OCI-LY7 (cell line): ENCODE data around the gene GIMD1. TPM values are rescaled to one million over a fixed set of nuclear protein-coding genes. Genes with fewer than 3 reads are reported as not detected.
"Not testable (repeated sequence)": the region's sequence is repeated elsewhere in the genome, so short reads cannot be mapped to it uniquely, and the experiment has no call there.

Experiments used
- Bru-seq: library from RNA; stranded (reverse); fragments of 400-500 nt; gene quantifications from one replicate; lab custom pipeline; 2021; lab: Mats Ljungman, UMichigan
- BruChase-seq, 2 experiments: library from RNA; stranded (reverse); fragments of 400-500 nt; gene quantifications; one replicate each; lab custom pipeline; 2021; lab: Mats Ljungman, UMichigan
- BruUV-seq: library from RNA; stranded (reverse); fragments of 400-500 nt; replicated peaks from 2 replicates; lab custom pipeline; 2021; lab: Mats Ljungman, UMichigan
- CTCF ChIA-PET: fragments of 300-600 bp; sonication (Branson Sonifier 250); formaldehyde crosslinking; loops from one replicate; lab custom pipeline; 2022; ENCODE audit warnings: antibody characterized with exemption; ENCODE audit not compliant: unreplicated experiment; lab: Charles Lee
- POLR2A ChIA-PET: fragments of 300-600 bp; sonication (Branson Sonifier 250); formaldehyde crosslinking; loops from one replicate; lab custom pipeline; 2022; ENCODE audit warnings: antibody characterized with exemption; lab: Charles Lee
- DNase-seq: peaks from one replicate; pipeline ENCODE4 v3.0.0-alpha.2; 2015; ENCODE audit warnings: low spot score
- H2AFZ ChIP-seq: fragments of 200-600 bp; sonication (generic), shearing (Covaris generic); 2 replicates; pipeline ENCODE4 v1.6.1; 2014; ENCODE audit warnings: mild to moderate bottlenecking, antibody characterized with exemption, low read length, moderate library complexity
- H3K27ac ChIP-seq: fragments of 200-600 bp; sonication (generic); 2 replicates; pipeline ENCODE4 v1.5.1; 2014; ENCODE audit warnings: mixed run types, low read depth, mild to moderate bottlenecking, moderate library complexity, low read length, inconsistent platforms; ENCODE audit not compliant: poor library complexity, severe bottlenecking
- H3K36me3 ChIP-seq: fragments of 200-600 bp; sonication (generic); 2 replicates; pipeline ENCODE4 v1.6.1; 2014; ENCODE audit warnings: mild to moderate bottlenecking, antibody characterized with exemption, low read length, moderate library complexity, mixed read lengths; ENCODE audit not compliant: insufficient read depth
- H3K4me1 ChIP-seq: fragments of 200-600 bp; sonication (generic); 2 replicates; pipeline ENCODE4 v1.5.1; 2014; ENCODE audit warnings: mild to moderate bottlenecking, low read length; ENCODE audit not compliant: insufficient read depth, poor library complexity, severe bottlenecking
- H3K4me2 ChIP-seq: fragments of 200-600 bp; sonication (generic); 2 replicates; pipeline ENCODE4 v1.6.1; 2014; ENCODE audit warnings: mild to moderate bottlenecking, low read length
- H3K4me3 ChIP-seq: fragments of 200-600 bp; sonication (generic); 2 replicates; pipeline ENCODE4 v1.5.1; 2014; ENCODE audit warnings: mild to moderate bottlenecking, low read depth, low read length; ENCODE audit not compliant: poor library complexity, severe bottlenecking
- H3K79me2 ChIP-seq: fragments of 200-600 bp; sonication (generic); 2 replicates; pipeline ENCODE4 v1.6.1; 2016; ENCODE audit warnings: low read depth, mild to moderate bottlenecking, low read length, moderate library complexity, mixed read lengths; ENCODE audit not compliant: insufficient read depth
- H3K9me2 ChIP-seq: fragments of 200-600 bp; sonication (generic); 2 replicates; pipeline ENCODE4 v1.6.1; 2016; ENCODE audit warnings: mild to moderate bottlenecking, low read length, mixed read lengths; ENCODE audit not compliant: insufficient read depth
- H3K9me3 ChIP-seq: fragments of 200-600 bp; sonication (generic); 2 replicates; pipeline ENCODE4 v1.6.1; 2014; ENCODE audit warnings: mild to moderate bottlenecking, mixed run types, low read length, mixed read lengths
- H4K20me1 ChIP-seq: fragments of 200-600 bp; sonication (generic); 2 replicates; pipeline ENCODE4 v1.6.1; 2014; ENCODE audit warnings: mild to moderate bottlenecking, antibody characterized with exemption, low read length, moderate library complexity, mixed read lengths; ENCODE audit not compliant: insufficient read depth
- CTCF ChIP-seq: fragments of 200-600 bp; sonication (generic); conservative IDR thresholded peaks from 2 replicates; pipeline ENCODE4 v1.5.1; 2014; ENCODE audit warnings: mild to moderate bottlenecking, antibody characterized with exemption, low read length, moderate library complexity, mixed read lengths
- EZH2phosphoT487 ChIP-seq: fragments of 200-600 bp; sonication (generic); IDR thresholded peaks from 2 replicates; pipeline ENCODE4 v1.6.1; 2018; ENCODE audit warnings: low read depth, borderline replicate concordance, mild to moderate bottlenecking, mixed run types, antibody characterized with exemption, low read length, moderate library complexity, mixed read lengths
- intact Hi-C: fragments of 100-400 bp; cut with micrococcal nuclease; formaldehyde crosslinking; loops from one replicate; pipeline ENCODE4 v1.10.0; 2022; ENCODE audit not compliant: unreplicated experiment
- long read RNA-seq: library from polyadenylated mRNA; stranded (forward); transcript quantifications from one replicate; pipeline ENCODE4 v2.0.0, GENCODE V29; 2022
- total RNA-seq, 2 experiments: library from RNA; depleted of rRNA in 1 of 2; stranded (reverse); fragments of >200 nt in 1 of 2; shearing (Covaris generic) in 1 of 2; gene quantifications; 2 replicates each; pipeline ENCODE4 v1.2.3, GENCODE V29; 2014 to 2022

GIMD1 gene
- total RNA-seq (2014; rRNA removed; shearing (Covaris generic)) (not detected in 2 replicates), total RNA-seq (2022) (not detected in 2 replicates), Bru-seq, nascent RNA (percentile 4 among the genes with signal in this experiment), BruChase-seq, experiment 1, labeled RNA remaining after a 6-hour chase (not detected), BruChase-seq, experiment 2, labeled RNA remaining after a 2-hour chase (not detected)
- long read RNA-seq = 0 reads

- ChIA-PET POLR2A (no interaction called here), CTCF (no interaction called here)
- Histone ChIP-seq H3K36me3 (no peaks in the 10 kb centered on the region), H3K4me1 (no peaks in the 10 kb centered on the region), H3K79me2 (no peaks in the 10 kb centered on the region), H3K4me3 (no peak within 1 kb of the TSS), H3K9me3 (no peaks in the 10 kb centered on the region), H3K9me2 (no peaks in the 10 kb centered on the region), H4K20me1 (no peaks in the 10 kb centered on the region), H3K27ac (no peak within 1 kb of the TSS), H2AFZ (peak within 1 kb of the TSS; percentile 59; the same call in 1 of the 2 replicates), H3K4me2 (peak within 1 kb of the TSS; percentile 39; the same call in 1 of the 2 replicates)
- intact Hi-C loops = loop anchor here (1.0 to 5.0 kb wide), 2 partner anchors 134 to 529 kb away; no protein-coding TSS in a partner anchor
- TF ChIP-seq EZH2phosphoT487 = no peak
- no peak for DNase-seq
- BruUV-seq = no TSS peak
Observed at GRCh38 chr4:106368678-106369077, at the start of gene GIMD1. Gene GIMD1 (minus strand): TSS chr4:106368778. CDS start chr4:106367435, 1,343 bp downstream.

GRCh38 chr4:106414366-106414765 is 45.8 kb upstream of the GIMD1 start:
- Histone ChIP-seq H3K9me3 (no peaks in the 10 kb centered on the region), H4K20me1 (no peaks in the 10 kb centered on the region), H3K9me2 (no peaks in the 10 kb centered on the region), H3K4me1 (no peaks in the 10 kb centered on the region), H2AFZ (no peak overlapping the region), H3K27ac (no peak overlapping the region), H3K36me3 (no peaks in the 10 kb centered on the region), H3K4me3 (no peak overlapping the region), H3K4me2 (no peak overlapping the region), H3K79me2 (no peaks in the 10 kb centered on the region)
- DNase-seq = no peak
- BruUV-seq = no TSS peak
- intact Hi-C loops = no loop called here
- no peak for TF ChIP-seq EZH2phosphoT487
- no peak for TF ChIP-seq CTCF
- CTCF ChIA-PET = no interaction called here
- POLR2A ChIA-PET = no interaction called here

GRCh38 chr4:106409901-106410889 is 41.6 kb upstream of the GIMD1 start:
- Histone ChIP-seq H3K9me2 (no peaks in the 10 kb centered on the region), H3K9me3 (no peaks in the 10 kb centered on the region), H3K79me2 (no peaks in the 10 kb centered on the region), H3K4me3 (no peak overlapping the region), H2AFZ (no peak overlapping the region), H3K36me3 (no peaks in the 10 kb centered on the region), H3K4me1 (no peaks in the 10 kb centered on the region), H4K20me1 (no peaks in the 10 kb centered on the region), H3K27ac (no peak overlapping the region), H3K4me2 (no peak overlapping the region)
- no TSS peak for BruUV-seq
- POLR2A ChIA-PET = interaction anchor here (0.7 kb wide), 1 partner anchor 22 kb away, joined by 3 read pairs; no protein-coding TSS in a partner anchor
- intact Hi-C loops = no loop called here
- CTCF ChIA-PET = no interaction called here
- no peak for DNase-seq
- TF ChIP-seq EZH2phosphoT487 (no peak), CTCF (no peak)

- H4K20me1 ChIP-seq, H3K9me3 ChIP-seq, DNase-seq, H3K27ac ChIP-seq, BruUV-seq, H3K36me3 ChIP-seq, H3K4me1 ChIP-seq, H3K4me3 ChIP-seq, intact Hi-C loops, H3K79me2 ChIP-seq, H3K4me2 ChIP-seq, POLR2A ChIA-PET, H3K9me2 ChIP-seq, H2AFZ ChIP-seq, CTCF ChIA-PET: not testable (repeated sequence)
Observed at GRCh38 chr4:106408004-106408403, 39.4 kb upstream of the GIMD1 start.
